ENCODE results near the gene ARSG.

GRCh38 chr17:68297195-68297594 is 5.9 kb downstream of the ARSG start:
- TF ChIP-seq CTCF (IDR thresholded peaks at IDR 0.05; ENCODE audit: low read depth, low read length, poor library complexity, severe bottlenecking) = no peak
- TF ChIP-seq EZH2phosphoT487 (IDR thresholded peaks at IDR 0.05; ENCODE audit: borderline replicate concordance, low read length) = no peak
